HepG2 (cell line): Measurements from ENCODE around the gene EMILIN3. TPM values are rescaled to one million over a fixed set of nuclear protein-coding genes. Genes with fewer than 3 reads are reported as not detected.

Source experiments
- ATAC-seq: fragments of 200-7000 bp; cut with Tn5 transposase; 3 replicates; pipeline ENCODE4 v1.9.1; 2020; ENCODE audit warnings: mild to moderate bottlenecking, moderate library complexity
- BruUV-seq: library from RNA; stranded (reverse); fragments of 400-500 nt; replicated peaks from 2 replicates; lab custom pipeline; 2021; lab: Mats Ljungman, UMichigan
- CTCF ChIA-PET: fragments of 300-600 bp; formaldehyde crosslinking; extraction: SDS; loops from one replicate; lab custom pipeline; 2021; ENCODE audit warnings: low total read pairs, inconsistent platforms, low intra/inter-chr PET ratio; lab: Yijun Ruan, JAX
- POLR2A ChIA-PET: fragments of 350-600 bp; sonication (Branson Sonifier 250); formaldehyde crosslinking; loops from one replicate; lab custom pipeline; 2020; ENCODE audit warnings: antibody characterized with exemption, inconsistent platforms; lab: Yijun Ruan, JAX
- DNase-seq: peaks from one replicate; pipeline ENCODE4 v3.0.0-alpha.2; 2015; ENCODE audit warnings: low spot score
- FAIRE-seq: peaks from 3 replicates; lab custom pipeline; 2011; peaks lifted over from hg19 to GRCh38; lab: Jason Lieb, UNC
- H2AFZ ChIP-seq: one replicate; pipeline ENCODE4 v1.6.1; 2011; ENCODE audit warnings: low read length, inconsistent platforms
- H3K27ac ChIP-seq: fragments of 300-600 bp; 3 replicates; pipeline ENCODE4 v1.8.0; 2011; ENCODE audit warnings: mixed run types, mild to moderate bottlenecking, mixed read lengths, low read length, inconsistent platforms; ENCODE audit not compliant: insufficient read depth; ENCODE audit errors: extremely low read length
- H3K27me3 ChIP-seq, 2 experiments: fragments of 200-600 bp in 1 of 2; 2 replicates in 1 of 2; 3 replicates in 1 of 2; pipeline versions ENCODE4 v1.6.0 to v1.8.0; 2011; ENCODE audit warnings: low read length in 2 of 2, mild to moderate bottlenecking in 2 of 2, moderate library complexity in 2 of 2, inconsistent platforms in 1 of 2; ENCODE audit not compliant: insufficient read depth in 2 of 2, control insufficient read depth in 1 of 2
- H3K36me3 ChIP-seq, 2 experiments: fragments of 200-600 bp in 1 of 2; replicated peaks in 1 of 2; 2 replicates in 1 of 2; 3 replicates in 1 of 2; pipeline versions ENCODE4 v1.5.1 to v1.8.0; 2011; ENCODE audit warnings: low read length in 2 of 2, inconsistent platforms in 1 of 2; ENCODE audit not compliant: insufficient read depth in 2 of 2, control insufficient read depth in 1 of 2
- H3K4me1 ChIP-seq: 2 replicates; pipeline ENCODE4 v1.5.1; 2012; ENCODE audit warnings: low read length, inconsistent platforms; ENCODE audit not compliant: insufficient read depth
- H3K4me2 ChIP-seq: 2 replicates; pipeline ENCODE4 v1.6.0; 2011; ENCODE audit warnings: low read depth, low read length, inconsistent platforms
- H3K4me3 ChIP-seq, 3 experiments: fragments of 200-600 bp in 1 of 3; sonication (generic), shearing (Covaris generic) in 1 of 3; replicated peaks in 1 of 3; 2 replicates each; pipeline ENCODE4 v1.5.1; 2011 to 2016; ENCODE audit warnings: low read length in 3 of 3, inconsistent platforms in 2 of 3, low read depth in 2 of 3, mild to moderate bottlenecking in 2 of 3, control low read depth in 1 of 3, mixed read lengths in 1 of 3; ENCODE audit not compliant: insufficient read depth in 1 of 3
- H3K79me2 ChIP-seq: one replicate; pipeline ENCODE4 v1.6.1; 2011; ENCODE audit warnings: low read length, inconsistent platforms; ENCODE audit not compliant: insufficient read depth
- H3K9ac ChIP-seq: 2 replicates; pipeline ENCODE4 v1.6.0; 2011; ENCODE audit warnings: mild to moderate bottlenecking, low read depth, low read length, inconsistent platforms; ENCODE audit not compliant: insufficient read depth
- H3K9me3 ChIP-seq: 2 replicates; pipeline ENCODE4 v1.5.1; 2012; ENCODE audit warnings: mild to moderate bottlenecking, low read length
- H4K20me1 ChIP-seq: 2 replicates; pipeline ENCODE4 v1.6.0; 2011; ENCODE audit warnings: inconsistent platforms, mild to moderate bottlenecking, low read length, moderate library complexity; ENCODE audit not compliant: insufficient read depth
- CTCF ChIP-seq: sonication (generic); formaldehyde crosslinking; IDR thresholded peaks from 2 replicates; pipeline ENCODE4 v1.5.0; 2020; ENCODE audit warnings: mild to moderate bottlenecking, missing genetic modification reagents, moderate library complexity
- GMEB1 ChIP-seq: sonication (generic); formaldehyde crosslinking; IDR thresholded peaks from 2 replicates; pipeline ENCODE4 v1.5.1; 2020; ENCODE audit warnings: missing genetic modification reagents, mild to moderate bottlenecking, borderline replicate concordance
- HNF4A ChIP-seq: sonication (generic); formaldehyde crosslinking; IDR thresholded peaks from 2 replicates; pipeline ENCODE4 v1.4.0; 2020; ENCODE audit warnings: missing genetic modification reagents
- RAD21 ChIP-seq: fragments of 450-650 bp; formaldehyde crosslinking; IDR thresholded peaks from 2 replicates; pipeline ENCODE4 v1.5.0; 2020; ENCODE audit warnings: mild to moderate bottlenecking
- STAG1 ChIP-seq: sonication (generic); formaldehyde crosslinking; IDR thresholded peaks from 2 replicates; pipeline ENCODE4 v1.4.0; 2020; ENCODE audit warnings: missing genetic modification reagents
- ZNF670 ChIP-seq: sonication (generic); formaldehyde crosslinking; IDR thresholded peaks from 2 replicates; pipeline ENCODE4 v1.8.0; 2022; ENCODE audit warnings: mild to moderate bottlenecking, missing genetic modification reagents, borderline replicate concordance
- WGBS: methylation state at CpG from one replicate; pipeline ENCODE4 v1.1.6; 2017; ENCODE audit warnings: low lambda C conversion rate; 5-methylcytosine and 5-hydroxymethylcytosine counted together
- in situ Hi-C: cut with HindIII; loops from 2 replicates; pipeline ENCODE4 v1.10.0; 2017; ENCODE audit warnings: low pct_unique_long_range_greater_than_20kb; ENCODE audit not compliant: extremely low pct_ligation_motif_present
- intact Hi-C: fragments of 100-400 bp; cut with micrococcal nuclease; formaldehyde crosslinking; loops from one replicate; pipeline ENCODE4 v1.10.0; 2022; ENCODE audit not compliant: unreplicated experiment
- polyA plus RNA-seq, 8 experiments: library from polyadenylated mRNA; depleted of rRNA in 3 of 8; stranded (reverse) in 7 of 8; unstranded in 1 of 8; fragments of >200 nt; fragmentation: Illumina TruSeq in 4 of 8; extraction: Trizol in 4 of 8; gene quantifications; 2 replicates each; pipeline versions ENCODE4 v1.2.1 to v1.2.3, GENCODE V29; 2011 to 2016; ENCODE audit warnings: low read depth in 4 of 8, missing spikeins in 1 of 8, mixed read lengths in 1 of 8; ENCODE audit not compliant: insufficient read depth in 1 of 8
- total RNA-seq, 5 experiments: library from RNA; depleted of rRNA; stranded (reverse); fragments of >200 nt; fragmentation: Illumina TruSeq; extraction: Trizol; gene quantifications; 2 replicates each; pipeline ENCODE4 v1.2.3, GENCODE V29; 2016; ENCODE audit warnings: low read depth in 1 of 5

EMILIN3 gene
- total and polyA plus RNA-seq, 2 of the 13 experiments (the other 11 are each of a cell fraction or from before 2014, with no cell fraction given): 0.25 to 0.29 TPM

GRCh38 chr20:41411391-41411847, 44.8 kb upstream of the EMILIN3 start:
- no peak for DNase-seq
- no TSS peak for BruUV-seq
- 92% methylated on average over 2 of the region's 2 CpGs for WGBS

More at GRCh38 chr20:41411391-41411847, 44.8 kb upstream of the EMILIN3 start:
- no peak for ATAC-seq
- H3K4me3 ChIP-seq: no peak overlapping the region
- H3K9me3 ChIP-seq: no peaks in the 10 kb centered on the region
- in situ Hi-C loops: no loop called here
- no peak overlapping the region for H3K4me2 ChIP-seq
- no peaks in the 10 kb centered on the region for H3K79me2 ChIP-seq
- H4K20me1 ChIP-seq: no peaks in the 10 kb centered on the region
- H3K9ac ChIP-seq: no peak overlapping the region
- TF ChIP-seq RAD21 (CRISPR knock-in tag): peak; percentile 17; the same call in 1 of the 2 replicates
- no peak for TF ChIP-seq HNF4A (CRISPR knock-in tag)
- TF ChIP-seq CTCF (CRISPR knock-in tag): peak; percentile 42
- TF ChIP-seq STAG1 (CRISPR knock-in tag): peak; percentile 51
- no peak for TF ChIP-seq ZNF670 (CRISPR knock-in tag)
- TF ChIP-seq GMEB1: no peak
- TF ChIP-seq, all 625 proteins: peak for 3
- peaks cover 62 to 97% of the 10 kb centered on the region in 2 experiments for H3K36me3 ChIP-seq
- H2AFZ ChIP-seq: no peak overlapping the region
- no peaks in the 10 kb centered on the region for H3K4me1 ChIP-seq
- intact Hi-C loops: loop anchor here (1.0 to 5.0 kb wide), 4 partner anchors 71 to 444 kb away; partner anchors contain the start of gene LPIN3
- ChIA-PET POLR2A (no interaction called here), CTCF (interaction anchor here (0.7 kb wide), 1 partner anchor 161 kb away, joined by 3 read pairs; no protein-coding TSS in a partner anchor)
- H3K27me3 ChIP-seq: no peaks in the 10 kb centered on the region
- H3K27ac ChIP-seq: no peak overlapping the region
- FAIRE-seq: peak; percentile 37
